Neural crest cell (in vitro differentiated cells): Measurements from ENCODE around the gene UBXN6. TPM values are rescaled to one million over a fixed set of nuclear protein-coding genes. Genes with fewer than 3 reads are reported as not detected.

Experiments
- DNase-seq: peaks from one replicate; pipeline ENCODE4 v3.0.0; 2021; ENCODE audit warnings: low read depth, mixed read lengths, low spot score
- H3K27ac Mint-ChIP-seq: one replicate; pipeline ENCODE4 v1.8.0; 2021; ENCODE audit warnings: mild to moderate bottlenecking, mixed read lengths; ENCODE audit not compliant: unreplicated experiment
- H3K27me3 Mint-ChIP-seq: 2 replicates; pipeline ENCODE4 v1.8.0; 2021; ENCODE audit warnings: low read depth, mild to moderate bottlenecking, mixed read lengths
- H3K36me3 Mint-ChIP-seq: 2 replicates; pipeline ENCODE4 v1.8.0; 2021; ENCODE audit warnings: low read depth, mild to moderate bottlenecking, mixed read lengths
- H3K4me1 Mint-ChIP-seq: 2 replicates; pipeline ENCODE4 v1.8.0; 2021; ENCODE audit warnings: mixed read lengths
- H3K4me3 Mint-ChIP-seq: one replicate; pipeline ENCODE4 v1.8.0; 2021; ENCODE audit warnings: mild to moderate bottlenecking, mixed read lengths
- H3K9me3 Mint-ChIP-seq: 2 replicates; pipeline ENCODE4 v1.8.0; 2021; ENCODE audit warnings: mixed read lengths
- CTCF ChIP-seq: fragments of 200-600 bp; sonication (generic); conservative IDR thresholded peaks from 2 replicates; pipeline ENCODE4 v1.5.0; 2021; ENCODE audit warnings: antibody characterized with exemption, mild to moderate bottlenecking
- total RNA-seq: library from RNA; stranded (reverse); gene quantifications from 2 replicates; pipeline ENCODE4 v1.2.1, GENCODE V29; 2021

Gene UBXN6
- total RNA-seq, 1 donor from 2014 or later = 40.9 TPM

GRCh38 chr19:4456843-4457653 lies 546 bp downstream of the UBXN6 start:
- H3K4me3 Mint-ChIP-seq = peak overlapping the region; percentile 93
- no peaks in the 10 kb centered on the region for H3K9me3 Mint-ChIP-seq
- peaks cover 10% of the 10 kb centered on the region for H3K27me3 Mint-ChIP-seq
- no peak for TF ChIP-seq CTCF
- H3K4me1 Mint-ChIP-seq = peaks cover 12% of the 10 kb centered on the region
- H3K27ac Mint-ChIP-seq = peak overlapping the region; percentile 97
- peak; percentile 66 for DNase-seq
- H3K36me3 Mint-ChIP-seq = no peaks in the 10 kb centered on the region

- Mint-ChIP-seq H3K36me3 (no peaks in the 10 kb centered on the region), H3K9me3 (no peaks in the 10 kb centered on the region), H3K27ac (peak overlapping the region; percentile 97)
These were observed 1.1 kb downstream of the UBXN6 start for GRCh38 chr19:4456476-4456842.

GRCh38 chr19:4455719-4456475 lies 1.7 kb downstream of the UBXN6 start:
- H3K4me1 Mint-ChIP-seq = peaks cover 12% of the 10 kb centered on the region
- no peaks in the 10 kb centered on the region for H3K9me3 Mint-ChIP-seq
- no peaks in the 10 kb centered on the region for H3K36me3 Mint-ChIP-seq
- DNase-seq = no peak
- TF ChIP-seq CTCF = no peak
- H3K27me3 Mint-ChIP-seq = peaks cover 10% of the 10 kb centered on the region
- no peak overlapping the region for H3K27ac Mint-ChIP-seq
- H3K4me3 Mint-ChIP-seq = peak overlapping the region; percentile 93

More at GRCh38 chr19:4456476-4456842, 1.1 kb downstream of the UBXN6 start:
- Mint-ChIP-seq H3K4me3 (peak overlapping the region; percentile 93), H3K27me3 (peaks cover 10% of the 10 kb centered on the region), H3K4me1 (peaks cover 12% of the 10 kb centered on the region)
- no peak for TF ChIP-seq CTCF
- no peak for DNase-seq

GRCh38 chr19:4454747-4455718 lies 2.6 kb downstream of the UBXN6 start:
- DNase-seq = no peak
- TF ChIP-seq CTCF = no peak
- H3K4me3 Mint-ChIP-seq = peak overlapping the region; percentile 74
- H3K36me3 Mint-ChIP-seq = no peaks in the 10 kb centered on the region
- H3K4me1 Mint-ChIP-seq = peaks cover 12% of the 10 kb centered on the region
- no peak overlapping the region for H3K27ac Mint-ChIP-seq
- H3K9me3 Mint-ChIP-seq = no peaks in the 10 kb centered on the region
- peaks cover 12% of the 10 kb centered on the region for H3K27me3 Mint-ChIP-seq
